Lung (tissue), 12 donors: ENCODE measurements around the gene COBLL1. TPM values are rescaled to one million over a fixed set of nuclear protein-coding genes. Genes with fewer than 3 reads are reported as not detected.
A peak's percentile ranks its signal among the peaks of the same experiment; 100 is the strongest.

Source experiments
- ATAC-seq: fragments of 200-7000 bp; cut with Tn5 transposase; one replicate; pipeline ENCODE4 v1.9.1; 2020; ENCODE audit warnings: moderate number of reproducible peaks; ENCODE audit not compliant: insufficient read depth, low FRiP score
- DNase-seq, 3 donors: peaks; one replicate each; pipeline ENCODE4 v3.0.0-alpha.2; 2013 to 2017
- H3K27ac ChIP-seq, 2 donors: one replicate each; pipeline ENCODE4 v1.5.1; 2013; ENCODE audit warnings: mild to moderate bottlenecking in 2 of 2, moderate library complexity in 2 of 2, control low read depth in 1 of 2, inconsistent platforms in 1 of 2, low read depth in 1 of 2, low read length in 1 of 2
- H3K27me3 ChIP-seq, 3 donors: one replicate each; pipeline ENCODE4 v1.5.1; 2013; ENCODE audit warnings: low read length in 2 of 3; ENCODE audit not compliant: control insufficient read depth in 3 of 3, insufficient read depth in 3 of 3
- H3K36me3 ChIP-seq, 4 donors: one replicate each; pipeline ENCODE4 v1.5.1; 2013; ENCODE audit warnings: low read length in 4 of 4, mild to moderate bottlenecking in 1 of 4, moderate library complexity in 1 of 4; ENCODE audit not compliant: control insufficient read depth in 4 of 4, insufficient read depth in 4 of 4
- H3K4me1 ChIP-seq, 5 donors: one replicate each; pipeline ENCODE4 v1.5.1; 2013; ENCODE audit warnings: low read length in 5 of 5, mild to moderate bottlenecking in 2 of 5, moderate library complexity in 1 of 5; ENCODE audit not compliant: control insufficient read depth in 5 of 5, insufficient read depth in 5 of 5
- H3K4me3 ChIP-seq: one replicate; pipeline ENCODE4 v1.5.1; 2013; ENCODE audit warnings: mild to moderate bottlenecking, control low read depth, moderate library complexity
- H3K9ac ChIP-seq, 2 donors: one replicate each; pipeline ENCODE4 v1.5.1; 2013; ENCODE audit warnings: low read length in 2 of 2, control low read depth in 1 of 2; ENCODE audit not compliant: insufficient read depth in 1 of 2
- H3K9me3 ChIP-seq, 4 donors: one replicate each; pipeline ENCODE4 v1.5.1; 2013; ENCODE audit warnings: low read length in 3 of 4, mild to moderate bottlenecking in 1 of 4, moderate library complexity in 1 of 4; ENCODE audit not compliant: control insufficient read depth in 4 of 4, insufficient read depth in 3 of 4
- CTCF ChIP-seq: IDR thresholded peaks from 2 replicates; pipeline ENCODE4 v1.5.1; 2012; ENCODE audit warnings: mild to moderate bottlenecking; ENCODE audit errors: control extremely low read depth, extremely low read depth
- WGBS, 2 donors: extraction: QIAGEN DNeasy Blood & Tissue Kit; methylation state at CpG; one replicate each; pipeline ENCODE4 v1.1.7; 2013; 5-methylcytosine and 5-hydroxymethylcytosine counted together
- polyA plus RNA-seq, 2 donors: library from polyadenylated mRNA; stranded (reverse); fragments of 200-250 nt; gene quantifications; one replicate each; pipeline ENCODE4 v1.2.1, GENCODE V29; 2013
- total RNA-seq, 2 donors: library from RNA; depleted of rRNA in 1 of 2; stranded (reverse); fragments of >200 nt in 1 of 2; gene quantifications; one replicate each; pipeline ENCODE4 v1.2.1, GENCODE V29; 2014 to 2021
- donor health status: control.
- donor health status: control.
- donor health status: Bipolar disorder and iron deficiency.
- donor health status: healthy.
- donor health status: DM: yes; HTN: yes; CAD: no.

COBLL1 gene
- total and polyA plus RNA-seq, 4 donors = 13.0 to 86.5 (median 53.7) TPM

DNA sequence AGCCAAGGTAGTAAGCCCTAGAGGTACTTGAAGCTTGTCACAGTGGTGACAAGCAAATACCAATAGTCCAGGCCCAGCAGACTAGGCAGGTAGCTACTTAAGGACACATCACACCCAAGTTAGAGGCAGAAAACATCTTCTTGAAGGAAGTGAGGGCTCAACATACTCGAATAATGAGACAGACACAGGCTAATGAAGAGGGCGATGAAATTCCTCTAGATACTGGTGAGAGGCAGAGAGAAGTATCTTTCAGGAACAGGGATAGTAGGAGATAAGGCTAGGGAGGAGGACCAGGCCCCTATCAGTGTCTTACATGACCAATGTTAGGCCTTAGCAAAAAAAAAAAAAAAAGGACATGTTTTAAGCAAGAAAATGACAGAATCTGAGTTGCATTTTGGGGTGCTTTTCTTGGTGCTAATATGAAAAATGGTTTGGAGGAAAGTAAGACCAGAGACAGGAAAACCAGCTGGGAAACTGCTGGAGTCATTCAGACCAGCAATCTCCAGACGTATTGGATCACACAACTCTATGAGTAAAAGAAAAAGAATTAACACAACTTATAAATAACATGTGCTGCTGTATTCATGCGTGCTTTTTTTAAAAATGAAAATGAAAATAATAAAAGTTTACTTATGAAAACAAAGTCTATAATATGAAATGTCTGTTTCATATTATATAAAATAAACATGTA, 37.7 kb downstream of the COBLL1 start:
- H3K27me3 ChIP-seq = no peaks in the 10 kb centered on the region
- no peak overlapping the region for H3K4me3 ChIP-seq
- ATAC-seq (no peak), DNase-seq (no peak)
- TF ChIP-seq CTCF = no peak
- H3K27ac ChIP-seq = peak overlapping the region in 1 of 2 donors; percentile 21
- 70 to 78% methylated on average over 4 of the region's 4 CpGs for WGBS, 2 donors
- no peaks in the 10 kb centered on the region for H3K36me3 ChIP-seq
- no peak overlapping the region for H3K9ac ChIP-seq
- H3K9me3 ChIP-seq = no peaks in the 10 kb centered on the region
- H3K4me1 ChIP-seq = peaks cover 0 to 5% (median 0%) of the 10 kb centered on the region in 5 donors

GRCh38 chr2:164802095-164802707, 39.4 kb downstream of the COBLL1 start:
- H3K27me3 ChIP-seq = no peaks in the 10 kb centered on the region
- WGBS, 2 donors = 40 to 73% methylated on average over 1 of the region's 1 CpG
- no peak overlapping the region for H3K4me3 ChIP-seq
- H3K9ac ChIP-seq = no peak overlapping the region
- no peak for TF ChIP-seq CTCF
- DNase-seq (no peak), ATAC-seq (no peak)
- H3K4me1 ChIP-seq = peaks cover 0 to 8% (median 0%) of the 10 kb centered on the region in 5 donors
- no peak overlapping the region for H3K27ac ChIP-seq
- no peaks in the 10 kb centered on the region for H3K9me3 ChIP-seq
- H3K36me3 ChIP-seq = no peaks in the 10 kb centered on the region

DNA sequence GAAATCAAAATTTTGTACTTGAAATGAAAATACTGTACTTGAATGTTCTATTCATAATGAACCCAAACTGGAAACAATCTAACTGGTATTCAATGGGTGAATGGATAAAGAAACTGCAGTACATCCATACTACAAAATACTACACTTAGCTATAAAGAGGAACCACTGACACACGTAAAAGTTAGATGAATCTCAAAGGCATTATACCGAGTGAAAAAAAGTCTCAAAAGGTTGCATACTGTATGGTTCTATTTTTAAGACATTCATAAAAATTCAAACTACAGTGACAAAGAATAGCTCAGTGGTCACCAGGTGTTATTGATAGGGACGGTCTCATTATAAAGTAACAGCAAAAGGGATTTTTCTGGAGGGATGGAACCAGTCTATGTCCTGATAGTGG, 41.1 kb downstream of the COBLL1 start:
- Histone ChIP-seq H3K27me3 (no peaks in the 10 kb centered on the region), H3K4me3 (no peak overlapping the region), H3K36me3 (no peaks in the 10 kb centered on the region), H3K9me3 (no peaks in the 10 kb centered on the region), H3K27ac (no peak overlapping the region), H3K9ac (no peak overlapping the region), H3K4me1 (peaks cover 0 to 8% (median 0%) of the 10 kb centered on the region in 5 donors)
- WGBS, 2 donors = 89 to 90% methylated on average over 3 of the region's 3 CpGs
- TF ChIP-seq CTCF = no peak
- ATAC-seq (no peak), DNase-seq (no peak)
